ENCODE measurements around the gene PXN.
A peak's percentile ranks its signal among the peaks of the same experiment; 100 is the strongest.
"Not testable (repeated sequence)": the region's sequence is repeated elsewhere in the genome, so short reads cannot be mapped to it uniquely, and the experiment has no call there.

The PXN gene

GRCh38 chr12:120241561-120242274, 23.8 kb downstream of the PXN start:
- no peak for DNase-seq (ENCODE audit: low read depth)

- no peak for DNase-seq (ENCODE audit: low read depth)
These were observed 25.1 kb downstream of the PXN start for GRCh38 chr12:120240495-120240833.

- DNase-seq (ENCODE audit: low read depth): no peak
These were observed 25.6 kb downstream of the PXN start for GRCh38 chr12:120239776-120240494.

- DNase-seq (ENCODE audit: low read depth): no peak
These were observed 26.6 kb downstream of the PXN start for GRCh38 chr12:120238839-120239445.

- no peak for DNase-seq (ENCODE audit: low read depth)
These were observed 27.3 kb downstream of the PXN start for GRCh38 chr12:120238217-120238616.

- no peak for DNase-seq (ENCODE audit: low read depth)
These were observed 28.0 kb downstream of the PXN start for GRCh38 chr12:120237360-120238171.

GRCh38 chr12:120236809-120237208, 28.7 kb downstream of the PXN start:
- DNase-seq (ENCODE audit: low read depth): not testable (repeated sequence)

- no peak for DNase-seq (ENCODE audit: low read depth)
These were observed 29.9 kb downstream of the PXN start for GRCh38 chr12:120235369-120236323.

GRCh38 chr12:120234643-120235368, 30.7 kb downstream of the PXN start:
- DNase-seq (ENCODE audit: low read depth): no peak

GRCh38 chr12:120231316-120232011, 34.1 kb downstream of the PXN start:
- DNase-seq (ENCODE audit: low read depth): peak; percentile 63

GRCh38 chr12:120230974-120231315, 34.6 kb downstream of the PXN start:
- no peak for DNase-seq (ENCODE audit: low read depth)

GRCh38 chr12:120230326-120230973, 35.1 kb downstream of the PXN start:
- no peak for DNase-seq (ENCODE audit: low read depth)

- no peak for DNase-seq (ENCODE audit: low read depth)
These were observed 35.8 kb downstream of the PXN start for GRCh38 chr12:120229487-120230325.

- no peak for DNase-seq (ENCODE audit: low read depth)
These were observed 36.5 kb downstream of the PXN start for GRCh38 chr12:120229071-120229486.

- DNase-seq (ENCODE audit: low read depth): peak; percentile 73
These were observed 37.0 kb downstream of the PXN start for GRCh38 chr12:120228291-120229070.

- DNase-seq (ENCODE audit: low read depth): no peak
These were observed 37.6 kb downstream of the PXN start for GRCh38 chr12:120228041-120228290.

GRCh38 chr12:120227233-120228040, 38.1 kb downstream of the PXN start:
- no peak for DNase-seq (ENCODE audit: low read depth)

Data from stimulated activated CD8-positive, alpha-beta memory T cell treated with anti-CD3 and anti-CD28 coated beads, Interleukin-12 subunit alpha, Interleukin-12 subunit beta, amount 100 ng/mL, for 4 hours (primary cell).